T-helper 22 cell (primary cell): ENCODE results near the gene VIPR1.
A peak's percentile ranks its signal among the peaks of the same experiment; 100 is the strongest.
"Not testable (repeated sequence)": the region's sequence is repeated elsewhere in the genome, so short reads cannot be mapped to it uniquely, and the experiment has no call there.

ENCODE experiments used
- DNase-seq: peaks from one replicate; pipeline ENCODE4 v3.0.0-alpha.2; 2020; ENCODE audit warnings: low read depth

Gene VIPR1

GRCh38 chr3:42535981-42536784 is 33.7 kb downstream of the VIPR1 start:
- no peak for DNase-seq

- no peak for DNase-seq
Measured at GRCh38 chr3:42537350-42537749, 34.9 kb downstream of the VIPR1 start.

- DNase-seq, result peak; percentile 33
Measured at GRCh38 chr3:42539871-42540714, 37.6 kb downstream of the VIPR1 start.

GRCh38 chr3:42541079-42541478 is 38.6 kb downstream of the VIPR1 start:
- DNase-seq, result no peak

GRCh38 chr3:42544492-42545283 is 42.2 kb downstream of the VIPR1 start:
- no peak for DNase-seq

GRCh38 chr3:42545284-42545900 is 42.9 kb downstream of the VIPR1 start:
- DNase-seq, result no peak

GRCh38 chr3:42546691-42547213 is 44.3 kb downstream of the VIPR1 start:
- DNase-seq, result no peak

GRCh38 chr3:42547401-42547945 is 45.0 kb downstream of the VIPR1 start:
- DNase-seq, result peak; percentile 26

GRCh38 chr3:42549131-42549530 is 46.7 kb downstream of the VIPR1 start:
- DNase-seq, result no peak

GRCh38 chr3:42550250-42550649 is 47.8 kb downstream of the VIPR1 start:
- DNase-seq, result no peak

GRCh38 chr3:42552830-42553229 is 50.4 kb downstream of the VIPR1 start:
- no peak for DNase-seq

- peak; percentile 38 for DNase-seq
Measured at GRCh38 chr3:42556089-42556632, 53.7 kb downstream of the VIPR1 start.

GRCh38 chr3:42556817-42557216 is 54.4 kb downstream of the VIPR1 start:
- DNase-seq, result not testable (repeated sequence)

GRCh38 chr3:42557854-42558253 is 55.4 kb downstream of the VIPR1 start:
- DNase-seq, result peak; percentile 10

- no peak for DNase-seq
Measured at GRCh38 chr3:42562047-42562907, 59.8 kb downstream of the VIPR1 start.

- DNase-seq, result no peak
Measured at GRCh38 chr3:42569593-42570142, 67.2 kb downstream of the VIPR1 start.

- DNase-seq, result no peak
Measured at GRCh38 chr3:42572278-42572677, 69.8 kb downstream of the VIPR1 start.

- no peak for DNase-seq
Measured at GRCh38 chr3:42575137-42575741, 72.8 kb downstream of the VIPR1 start.

GRCh38 chr3:42578054-42578453 is 75.6 kb downstream of the VIPR1 start:
- no peak for DNase-seq
